GM18861 (cell line): ENCODE measurements around the gene TBC1D10B.

ENCODE experiments used
- ATAC-seq: cut with Tn5 transposase; IDR thresholded peaks from one replicate; pipeline ENCODE4 v1.9.1; 2021; ENCODE audit not compliant: unreplicated experiment

TBC1D10B gene, protein sequence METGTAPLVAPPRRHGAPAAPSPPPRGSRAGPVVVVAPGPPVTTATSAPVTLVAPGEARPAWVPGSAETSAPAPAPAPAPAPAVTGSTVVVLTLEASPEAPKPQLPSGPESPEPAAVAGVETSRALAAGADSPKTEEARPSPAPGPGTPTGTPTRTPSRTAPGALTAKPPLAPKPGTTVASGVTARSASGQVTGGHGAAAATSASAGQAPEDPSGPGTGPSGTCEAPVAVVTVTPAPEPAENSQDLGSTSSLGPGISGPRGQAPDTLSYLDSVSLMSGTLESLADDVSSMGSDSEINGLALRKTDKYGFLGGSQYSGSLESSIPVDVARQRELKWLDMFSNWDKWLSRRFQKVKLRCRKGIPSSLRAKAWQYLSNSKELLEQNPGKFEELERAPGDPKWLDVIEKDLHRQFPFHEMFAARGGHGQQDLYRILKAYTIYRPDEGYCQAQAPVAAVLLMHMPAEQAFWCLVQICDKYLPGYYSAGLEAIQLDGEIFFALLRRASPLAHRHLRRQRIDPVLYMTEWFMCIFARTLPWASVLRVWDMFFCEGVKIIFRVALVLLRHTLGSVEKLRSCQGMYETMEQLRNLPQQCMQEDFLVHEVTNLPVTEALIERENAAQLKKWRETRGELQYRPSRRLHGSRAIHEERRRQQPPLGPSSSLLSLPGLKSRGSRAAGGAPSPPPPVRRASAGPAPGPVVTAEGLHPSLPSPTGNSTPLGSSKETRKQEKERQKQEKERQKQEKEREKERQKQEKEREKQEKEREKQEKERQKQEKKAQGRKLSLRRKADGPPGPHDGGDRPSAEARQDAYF

DNA sequence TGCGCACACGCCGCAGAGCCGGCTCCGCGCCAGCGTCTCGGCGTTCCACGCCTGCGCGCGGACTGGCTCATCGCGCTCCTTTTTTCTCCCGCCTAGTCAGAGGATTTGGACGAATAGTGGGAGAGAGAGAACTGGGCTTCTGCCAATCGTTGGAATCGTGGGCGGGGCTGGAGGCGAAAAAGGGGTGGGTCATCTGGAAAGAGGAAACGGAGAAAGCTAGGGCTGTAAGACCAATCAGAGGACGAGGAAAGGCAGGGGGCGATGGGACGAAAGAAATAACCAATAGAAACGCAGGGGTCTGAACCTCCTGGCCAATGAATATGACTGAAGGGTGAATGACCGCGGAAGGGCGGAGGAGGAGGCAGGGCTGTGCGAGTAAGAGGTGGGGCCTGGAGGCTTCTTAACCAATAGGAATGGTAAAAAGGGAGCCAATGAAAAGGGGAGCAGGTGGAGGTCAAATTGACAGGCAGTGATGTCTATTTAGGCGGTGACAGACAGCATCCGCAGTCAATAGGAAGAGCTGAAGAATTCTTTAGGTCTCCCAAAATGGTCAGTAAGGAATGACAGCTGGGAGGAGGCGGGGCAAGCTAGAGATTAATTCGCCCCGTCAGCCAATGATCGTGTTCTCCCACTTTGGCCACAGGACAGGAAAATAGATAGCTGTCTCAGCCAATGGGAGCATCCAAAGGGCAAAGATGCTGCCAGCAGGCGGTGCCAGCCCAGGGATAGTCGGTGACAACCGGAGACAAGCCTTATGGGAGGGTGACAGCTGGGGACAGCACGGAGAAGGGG, at the start of gene TBC1D10B:
TSS of gene TBC1D10B (minus strand) at position 39 of the 792 bp plus-strand sequence. CDS start 311 bp downstream, outside the sequence.
- ATAC-seq, result peak; percentile 65

DNA sequence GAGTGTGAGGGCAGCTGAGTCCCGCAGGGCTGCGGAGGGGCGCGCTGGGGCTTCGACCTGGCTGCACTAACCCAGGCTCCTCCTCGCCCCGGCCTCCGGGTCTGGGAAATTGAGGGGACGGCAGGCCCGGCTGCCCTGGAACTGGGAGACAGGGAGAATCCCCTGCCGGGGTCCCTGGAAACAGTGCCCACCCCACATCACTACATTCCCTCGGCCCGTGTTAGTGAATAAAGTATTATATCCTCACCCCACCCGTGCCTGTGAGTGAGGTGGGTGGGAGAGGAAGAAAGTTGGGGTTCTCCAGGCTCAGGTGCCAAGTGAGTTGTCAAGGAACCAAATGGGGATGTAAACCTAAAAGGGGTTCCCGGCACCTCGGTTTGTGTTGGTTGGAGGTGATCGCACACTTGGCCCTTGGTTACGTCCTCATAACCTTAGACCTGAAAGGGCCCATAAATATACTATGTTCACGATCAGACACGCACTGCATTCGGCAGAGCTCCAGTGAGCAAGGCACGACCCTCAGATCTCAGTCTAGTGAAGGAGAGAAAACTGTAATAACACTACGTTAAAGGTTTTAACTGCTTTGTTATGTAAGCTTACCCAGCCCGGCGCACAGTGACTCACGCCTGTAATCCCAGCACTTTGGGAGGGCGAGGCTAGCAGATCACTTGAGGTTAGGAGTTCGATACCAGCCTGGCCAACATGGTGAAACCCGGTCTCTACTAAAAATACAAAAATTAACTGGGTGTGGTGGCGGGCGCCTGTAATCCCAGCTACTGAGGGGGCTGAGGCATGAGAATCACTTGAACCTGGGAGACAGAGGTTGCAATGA, 48.3 kb upstream of the TBC1D10B start:
- no peak for ATAC-seq

DNA sequence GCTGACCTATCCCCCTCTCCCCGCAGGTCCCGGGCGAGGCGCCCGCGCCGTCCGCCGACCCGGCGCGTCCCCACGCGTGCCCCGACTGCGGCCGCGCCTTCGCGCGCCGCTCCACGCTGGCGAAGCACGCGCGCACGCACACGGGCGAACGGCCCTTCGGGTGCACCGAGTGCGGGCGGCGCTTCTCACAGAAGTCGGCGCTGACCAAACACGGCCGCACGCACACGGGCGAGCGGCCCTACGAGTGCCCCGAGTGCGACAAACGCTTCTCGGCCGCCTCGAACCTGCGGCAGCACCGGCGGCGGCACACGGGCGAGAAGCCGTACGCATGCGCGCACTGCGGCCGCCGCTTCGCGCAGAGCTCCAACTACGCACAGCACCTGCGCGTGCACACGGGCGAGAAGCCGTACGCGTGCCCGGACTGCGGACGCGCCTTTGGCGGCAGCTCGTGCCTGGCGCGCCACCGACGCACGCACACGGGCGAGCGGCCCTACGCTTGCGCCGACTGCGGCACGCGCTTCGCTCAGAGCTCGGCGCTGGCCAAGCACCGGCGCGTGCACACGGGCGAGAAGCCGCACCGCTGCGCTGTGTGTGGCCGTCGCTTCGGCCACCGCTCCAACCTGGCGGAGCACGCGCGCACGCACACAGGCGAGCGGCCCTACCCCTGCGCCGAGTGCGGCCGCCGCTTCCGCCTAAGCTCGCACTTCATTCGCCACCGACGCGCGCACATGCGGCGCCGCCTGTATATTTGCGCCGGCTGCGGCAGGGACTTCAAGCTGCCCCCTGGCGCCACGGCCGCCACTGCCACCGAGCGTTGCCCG, 47.4 kb upstream of the TBC1D10B start:
- ATAC-seq, result peak; percentile 63

DNA sequence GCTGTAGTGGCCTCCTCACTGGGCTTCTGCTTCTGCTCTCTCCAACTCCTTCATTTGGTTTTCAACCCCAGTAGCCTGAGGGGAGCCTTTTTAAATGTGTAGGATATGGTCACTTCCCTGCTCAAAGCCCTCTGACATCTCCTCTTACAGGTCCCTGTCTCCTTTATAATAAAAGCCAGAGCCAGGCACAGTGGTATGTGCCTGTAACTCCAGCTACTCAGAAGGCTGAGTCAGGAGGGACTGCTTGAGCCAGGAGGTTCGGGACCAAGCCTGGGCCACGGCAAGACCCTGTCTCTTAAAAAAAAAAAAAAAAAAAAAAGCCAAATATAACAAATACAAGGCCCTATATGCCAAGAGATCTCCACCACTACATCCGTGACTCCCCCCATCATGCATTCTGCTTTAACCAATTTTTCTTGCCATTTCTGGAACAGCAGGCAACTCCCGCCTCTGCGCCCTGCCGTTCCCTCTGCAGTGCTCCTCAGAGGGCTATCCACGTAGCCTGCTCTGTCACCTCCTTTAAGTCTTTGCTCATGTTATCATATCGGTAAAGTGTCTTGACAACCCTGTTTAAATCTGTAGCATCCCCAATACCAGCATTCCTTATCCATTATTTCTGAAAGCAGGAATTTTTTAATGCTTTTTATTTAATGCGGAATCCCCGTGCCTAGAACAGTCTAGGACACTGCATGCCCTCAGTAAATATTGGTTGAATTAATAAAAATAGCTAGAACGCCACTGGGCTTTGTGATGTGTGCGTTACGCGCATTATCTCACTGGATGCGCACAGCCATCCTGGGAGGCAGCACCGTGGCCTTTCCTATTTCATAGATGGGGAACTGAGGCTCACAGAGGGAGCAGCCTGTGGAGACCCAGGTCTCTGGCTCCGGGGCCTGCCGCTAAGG, 46.6 kb upstream of the TBC1D10B start:
- no peak for ATAC-seq

DNA sequence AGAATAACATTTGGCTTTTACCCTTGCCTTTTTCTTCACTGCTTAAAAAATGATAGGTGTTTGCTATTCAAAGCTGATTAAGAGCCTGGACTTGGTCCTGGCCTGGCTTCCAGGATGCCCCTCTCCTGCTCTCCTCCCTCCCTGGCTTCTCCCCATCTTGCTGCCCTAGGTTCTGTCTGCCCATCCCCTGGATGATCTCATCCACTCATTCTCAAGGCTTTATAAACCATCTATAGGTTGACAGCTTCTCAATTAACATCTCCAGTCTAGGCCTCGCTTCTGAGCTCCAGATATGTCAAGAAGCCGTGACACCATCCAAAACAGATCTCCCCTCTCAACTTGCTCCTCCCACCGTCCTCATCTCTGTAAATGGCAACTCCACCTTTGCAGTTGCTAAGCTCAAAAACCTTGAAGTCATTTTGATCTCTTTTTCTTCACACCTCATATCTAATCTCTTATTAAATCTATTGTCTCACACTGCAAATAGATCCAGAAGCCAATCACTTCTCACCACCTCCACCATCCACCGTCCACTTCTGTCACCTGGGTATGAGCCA, 45.8 kb upstream of the TBC1D10B start:
- no peak for ATAC-seq

DNA sequence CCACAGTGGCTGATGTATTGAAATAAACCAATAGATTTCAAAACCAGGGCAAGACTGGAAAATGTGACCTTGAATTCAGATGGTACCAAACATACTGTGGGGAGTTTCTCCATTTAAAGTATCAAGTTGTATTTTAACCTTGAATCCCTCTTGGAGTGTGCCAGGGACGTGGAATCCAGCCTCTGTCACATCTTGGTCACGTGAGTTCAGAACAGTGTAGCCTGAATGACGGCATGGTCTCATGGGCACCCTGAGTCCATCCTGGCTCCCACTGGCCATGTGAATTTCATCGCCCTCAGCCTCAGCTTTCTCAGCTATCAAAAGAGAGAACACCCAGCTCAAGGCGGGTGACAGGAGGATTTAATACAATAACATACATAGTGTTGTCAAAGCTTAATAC, 43.9 kb upstream of the TBC1D10B start:
- no peak for ATAC-seq

DNA sequence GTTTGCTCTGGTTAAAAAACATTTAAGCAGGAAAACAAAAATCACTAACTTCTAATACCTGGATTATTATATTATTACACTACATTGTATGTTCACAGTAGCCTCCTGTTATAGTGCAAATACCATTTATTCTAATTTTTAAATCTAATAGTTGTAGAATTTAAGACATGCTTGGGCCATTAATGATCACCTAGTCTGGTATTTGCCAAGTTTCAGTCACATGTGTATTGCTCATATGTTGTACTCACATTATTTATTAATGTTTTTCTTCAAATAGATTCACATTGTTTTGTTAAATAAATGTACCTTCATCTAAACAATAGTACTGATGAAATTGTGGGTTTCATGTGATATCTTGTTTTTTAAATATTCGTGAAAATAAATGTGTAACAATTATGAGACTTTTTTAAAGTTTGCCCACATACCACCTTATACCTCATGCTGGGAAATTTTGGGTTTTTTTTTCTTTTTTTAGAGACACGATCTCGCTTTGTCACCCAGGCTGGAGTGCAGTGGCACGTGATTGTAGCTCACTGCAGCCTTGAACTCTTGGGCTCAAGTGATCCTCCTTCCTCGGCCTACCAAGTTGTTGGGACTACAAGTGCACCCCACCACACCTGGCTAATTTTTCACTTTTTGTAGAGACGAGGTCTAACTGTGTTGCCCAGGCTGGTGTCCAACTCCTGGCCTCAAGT, 43.0 kb upstream of the TBC1D10B start:
- ATAC-seq, result no peak

DNA sequence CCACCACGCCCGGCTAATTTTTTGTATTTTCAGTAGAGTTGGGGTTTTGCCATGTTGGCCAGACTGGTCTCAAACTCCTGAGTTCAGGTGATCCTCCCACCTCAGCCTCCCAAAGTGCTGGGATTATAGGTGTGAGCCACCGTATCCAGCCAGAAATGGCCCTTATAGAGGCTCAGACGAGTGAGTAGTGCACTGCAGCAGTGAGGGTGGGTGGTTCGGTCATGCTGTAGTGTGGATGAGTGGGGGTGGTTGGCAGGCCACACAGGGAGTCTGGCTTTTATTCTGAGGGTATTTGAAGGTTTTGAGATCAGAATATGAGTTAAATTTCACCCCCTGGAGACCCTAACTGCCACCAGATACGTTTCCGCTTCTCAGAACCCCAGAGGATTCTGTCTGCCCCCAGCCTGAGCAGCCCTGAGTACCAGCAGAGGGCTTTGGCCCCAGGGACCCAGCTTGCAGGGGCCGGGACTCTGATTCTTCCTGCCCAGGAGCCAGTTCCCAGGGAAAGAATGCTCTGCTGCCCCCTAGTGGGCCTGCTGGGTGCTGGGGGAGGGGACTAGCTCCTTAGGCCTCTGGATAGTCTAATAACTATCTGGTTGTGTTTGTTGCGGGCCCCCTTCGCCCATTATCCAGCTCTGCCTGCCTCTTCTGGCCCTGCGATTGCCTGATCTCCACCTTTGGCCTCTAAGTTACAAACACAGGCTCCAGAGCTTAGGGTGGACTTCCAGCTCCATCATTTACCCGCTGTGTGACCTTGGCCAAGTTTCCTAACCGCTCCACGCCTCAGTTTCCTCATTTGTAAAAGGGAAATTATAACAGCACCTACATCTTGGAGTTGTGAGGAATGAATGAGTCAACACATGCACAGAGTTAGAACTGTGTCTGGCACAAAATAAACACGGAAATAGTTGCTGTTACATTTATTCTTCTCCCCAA, 39.1 kb upstream of the TBC1D10B start:
- no peak for ATAC-seq

DNA sequence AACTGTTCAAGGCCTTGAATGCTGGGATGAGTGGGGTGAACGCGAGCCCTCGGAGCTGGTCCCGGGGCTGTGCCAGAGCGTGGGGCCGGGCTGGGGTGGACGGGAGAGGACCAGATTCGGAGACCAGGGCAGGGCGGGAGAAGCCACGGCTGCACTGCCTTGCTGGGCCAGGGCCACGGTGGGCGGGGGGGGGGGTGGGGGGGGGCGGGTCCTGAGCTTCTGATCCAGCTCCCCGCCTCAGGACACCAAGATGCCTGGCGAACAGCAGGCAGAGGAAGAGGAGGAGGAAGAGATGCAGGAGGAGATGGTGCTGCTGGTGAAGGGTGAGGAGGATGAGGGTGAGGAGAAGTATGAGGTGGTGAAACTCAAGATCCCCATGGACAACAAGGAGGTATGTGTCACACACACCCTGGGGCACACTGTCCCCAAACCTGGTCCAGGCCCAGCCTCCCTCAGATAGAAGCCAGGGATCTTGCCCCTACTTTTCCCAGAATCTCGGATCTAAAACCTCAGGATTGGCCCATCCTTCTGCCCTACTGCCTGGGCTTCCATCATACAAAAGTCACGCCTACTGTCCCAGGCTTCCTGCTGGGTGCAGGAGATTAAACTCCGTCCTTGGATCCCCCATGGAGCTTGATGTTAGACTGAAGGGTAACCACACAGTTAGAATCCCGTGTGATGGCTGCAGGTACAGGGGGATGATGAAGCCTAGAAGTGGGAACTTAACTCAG, 37.7 kb upstream of the TBC1D10B start:
- ATAC-seq, result no peak

DNA sequence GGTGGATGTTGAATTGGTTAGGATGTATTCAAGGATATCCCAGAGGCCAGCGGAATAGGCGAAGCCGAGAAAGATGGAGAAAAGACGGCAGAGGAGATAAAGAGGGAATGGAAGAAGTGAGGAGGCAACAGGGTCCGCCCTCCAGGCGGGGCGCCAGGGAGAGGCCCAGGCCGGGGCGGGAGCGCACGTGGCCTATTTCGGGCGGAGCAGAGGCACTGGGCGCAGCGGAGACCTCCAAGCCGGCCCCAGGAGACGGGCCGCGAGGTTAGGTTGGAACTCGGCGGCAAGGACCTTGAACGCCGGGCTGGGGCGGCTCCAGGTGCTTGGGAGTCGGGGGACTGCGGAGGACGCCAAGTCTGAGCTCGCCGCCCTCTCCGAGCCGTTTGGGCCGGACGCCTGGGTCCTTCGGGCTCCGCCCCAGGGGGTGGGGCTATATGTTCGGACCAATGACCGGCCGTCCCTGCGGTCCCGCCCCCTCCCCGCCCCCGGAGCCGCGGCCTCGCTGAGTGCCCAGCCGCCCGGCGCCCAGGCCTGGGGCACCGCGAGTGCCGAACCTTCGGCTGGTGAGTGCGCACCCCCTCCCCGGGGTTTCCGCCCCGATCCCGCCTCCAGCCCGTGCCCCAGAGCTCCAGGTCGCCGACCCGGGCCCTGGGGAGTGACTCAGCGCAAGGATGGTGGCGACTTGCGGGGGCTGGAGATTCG, 37.0 kb upstream of the TBC1D10B start, which contains the start of gene ZNF771:
TSS of gene ZNF771 (plus strand) at position 505 of the 702 bp plus-strand sequence. CDS start 448 bp downstream, outside the sequence.
- peak; percentile 65 for ATAC-seq

DNA sequence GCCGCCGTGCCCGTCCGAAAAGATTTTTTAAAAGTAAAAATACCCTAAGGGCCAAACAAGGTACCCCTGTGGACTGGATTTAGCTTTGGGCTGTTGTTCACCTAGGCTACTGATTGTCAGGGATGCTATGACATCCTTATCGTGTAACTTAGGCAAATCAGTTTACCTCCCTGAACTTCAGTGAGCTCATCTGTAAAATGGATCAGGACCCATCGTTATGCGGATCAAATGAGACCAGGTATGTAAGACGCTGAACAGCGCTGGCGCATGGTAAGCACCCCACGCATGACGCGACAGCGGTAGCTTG, 36.5 kb upstream of the TBC1D10B start:
- no peak for ATAC-seq

DNA sequence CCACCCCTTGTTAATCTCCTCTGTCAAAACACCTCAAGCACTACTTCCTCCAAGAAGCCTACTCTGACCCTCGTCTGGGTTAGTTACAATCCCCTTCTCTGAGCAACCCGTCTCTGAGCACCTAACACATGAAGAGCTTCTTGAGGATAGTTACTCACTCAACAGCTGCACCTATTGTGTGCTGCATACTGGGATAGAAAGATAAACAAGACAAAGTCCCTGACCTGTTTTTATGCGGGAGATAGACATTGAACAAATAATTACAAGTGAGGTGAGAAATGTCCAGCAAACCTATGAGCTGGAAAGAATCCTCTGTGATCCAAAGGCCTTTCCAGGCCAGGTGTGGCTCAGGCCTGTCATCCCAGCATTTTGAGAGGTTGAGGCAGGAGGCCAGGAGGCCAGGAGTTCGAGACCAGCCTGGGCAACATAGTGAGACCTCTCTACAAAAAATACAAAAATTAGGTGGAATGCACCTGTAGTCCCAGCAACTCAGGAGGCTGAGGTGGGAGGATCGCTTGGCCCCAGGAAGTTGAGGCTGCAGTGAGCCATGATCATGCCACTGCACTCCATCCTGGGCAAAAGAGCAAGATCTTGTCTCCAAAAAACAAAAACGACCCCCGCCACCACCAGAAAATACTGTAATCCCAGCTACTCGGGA, 31.6 kb upstream of the TBC1D10B start:
- ATAC-seq, result no peak

DNA sequence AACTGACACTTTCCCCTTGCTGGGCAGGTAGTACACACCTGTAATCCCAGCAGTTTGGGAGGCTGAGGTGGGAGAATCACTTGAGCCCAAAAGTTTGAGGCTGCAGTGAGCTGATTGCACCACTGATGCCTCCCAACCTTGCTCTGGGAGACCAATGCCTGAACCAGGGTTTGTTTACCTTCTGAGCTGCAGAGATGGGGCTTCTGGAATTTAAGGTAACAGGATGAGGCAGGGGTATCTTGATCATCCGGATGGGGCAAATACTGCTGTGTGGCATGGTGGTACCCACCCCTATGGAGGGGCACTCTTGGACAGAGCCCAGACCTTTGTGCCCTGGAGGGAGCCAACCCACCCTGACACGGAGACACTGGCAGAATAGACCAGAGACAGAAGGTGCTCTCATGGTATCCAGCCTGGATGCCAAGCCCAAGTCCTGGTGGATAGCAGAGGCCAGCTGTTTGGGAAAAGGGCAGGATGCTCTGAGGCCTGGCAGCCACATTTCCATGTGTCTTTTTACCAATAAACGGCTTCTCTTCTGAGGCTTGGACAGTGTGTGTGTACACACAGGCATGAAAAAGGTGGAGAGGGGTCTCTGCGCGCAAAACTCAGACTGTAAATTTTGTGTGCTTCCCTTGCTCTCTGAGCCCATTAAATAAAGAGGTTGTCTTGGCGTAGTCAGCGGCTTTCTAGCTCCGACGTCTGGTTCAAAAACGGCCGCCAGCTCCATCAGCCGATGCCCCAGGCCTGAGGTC, 29.3 kb upstream of the TBC1D10B start:
- ATAC-seq, result no peak
